Cardiac muscle cell (in vitro differentiated cells and primary cell): ENCODE measurements around the gene ZNF579. TPM values are rescaled to one million over a fixed set of nuclear protein-coding genes. Genes with fewer than 3 reads are reported as not detected.

Experiments used
- DNase-seq, 2 donors: peaks; one replicate each; pipeline versions ENCODE4 v3.0.0 to v3.0.0-alpha.2; 2010 to 2017; ENCODE audit warnings: low read depth in 1 of 2, low spot score in 1 of 2
- H3K27ac ChIP-seq: fragments of 200-600 bp; sonication (generic); 2 replicates; pipeline ENCODE4 v1.5.1; 2016
- H3K27me3 ChIP-seq: fragments of 200-600 bp; sonication (generic); 2 replicates; pipeline ENCODE4 v1.6.0; 2016; ENCODE audit warnings: control low read depth
- H3K36me3 ChIP-seq: fragments of 200-600 bp; sonication (generic); 2 replicates; pipeline ENCODE4 v1.5.1; 2016; ENCODE audit warnings: control low read depth
- H3K4me1 ChIP-seq: fragments of 200-600 bp; sonication (generic); 2 replicates; pipeline ENCODE4 v1.8.1; 2017; ENCODE audit warnings: low read depth, mild to moderate bottlenecking, mixed run types
- H3K4me3 ChIP-seq: fragments of 200-600 bp; sonication (generic); 2 replicates; pipeline ENCODE4 v1.5.1; 2016; ENCODE audit warnings: mild to moderate bottlenecking
- H3K9me3 ChIP-seq: fragments of 200-600 bp; sonication (generic); 2 replicates; pipeline ENCODE4 v1.5.1; 2017; ENCODE audit warnings: low read depth, mild to moderate bottlenecking, control low read depth
- polyA plus RNA-seq: library from polyadenylated mRNA; unstranded; fragments of >200 nt; fragmentation: Nextera tagmentation; extraction: Ambion mirVana; gene quantifications from 2 replicates; pipeline ENCODE4 v1.2.1, GENCODE V29; 2016
- total RNA-seq: library from RNA; depleted of rRNA; stranded (reverse); fragments of >200 nt; gene quantifications from 2 replicates; pipeline ENCODE4 v1.2.3, GENCODE V29; 2016
- TF ChIP-seq, protein P1 (sequence below): IDR thresholded peaks from 2 replicates; pipeline ENCODE4 v1.5.1; 2012; ENCODE audit warnings: low read depth, mild to moderate bottlenecking, low read length

Gene ZNF579
- total and polyA plus RNA-seq, 2 experiments from 2014 or later: 10.3 to 14.9 TPM

DNA sequence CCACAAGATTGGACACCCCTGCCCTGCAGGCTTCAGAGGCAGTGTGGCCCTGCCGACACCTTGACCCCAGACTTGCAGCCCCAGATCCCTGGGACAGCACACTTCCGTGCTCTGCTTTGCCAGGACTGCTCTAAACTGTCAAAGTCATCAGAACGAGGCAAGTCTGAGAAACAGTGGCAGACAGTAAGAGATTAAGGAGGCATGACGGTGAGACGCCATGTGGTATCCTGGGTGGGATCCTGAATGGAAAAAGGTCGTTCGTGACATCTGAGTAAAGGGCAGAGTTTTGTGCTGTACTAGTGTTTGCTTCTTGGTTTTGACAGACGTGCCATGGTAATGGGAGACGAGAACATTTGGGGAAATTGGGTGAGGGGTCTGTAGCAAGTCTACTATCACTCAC is 13.8 kb downstream of the ZNF579 start:
- peak overlapping the region; percentile 60 for H3K27ac ChIP-seq
- no peak for DNase-seq
- TF ChIP-seq, protein P1, sequence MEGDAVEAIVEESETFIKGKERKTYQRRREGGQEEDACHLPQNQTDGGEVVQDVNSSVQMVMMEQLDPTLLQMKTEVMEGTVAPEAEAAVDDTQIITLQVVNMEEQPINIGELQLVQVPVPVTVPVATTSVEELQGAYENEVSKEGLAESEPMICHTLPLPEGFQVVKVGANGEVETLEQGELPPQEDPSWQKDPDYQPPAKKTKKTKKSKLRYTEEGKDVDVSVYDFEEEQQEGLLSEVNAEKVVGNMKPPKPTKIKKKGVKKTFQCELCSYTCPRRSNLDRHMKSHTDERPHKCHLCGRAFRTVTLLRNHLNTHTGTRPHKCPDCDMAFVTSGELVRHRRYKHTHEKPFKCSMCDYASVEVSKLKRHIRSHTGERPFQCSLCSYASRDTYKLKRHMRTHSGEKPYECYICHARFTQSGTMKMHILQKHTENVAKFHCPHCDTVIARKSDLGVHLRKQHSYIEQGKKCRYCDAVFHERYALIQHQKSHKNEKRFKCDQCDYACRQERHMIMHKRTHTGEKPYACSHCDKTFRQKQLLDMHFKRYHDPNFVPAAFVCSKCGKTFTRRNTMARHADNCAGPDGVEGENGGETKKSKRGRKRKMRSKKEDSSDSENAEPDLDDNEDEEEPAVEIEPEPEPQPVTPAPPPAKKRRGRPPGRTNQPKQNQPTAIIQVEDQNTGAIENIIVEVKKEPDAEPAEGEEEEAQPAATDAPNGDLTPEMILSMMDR: no peak
- H3K36me3 ChIP-seq: no peaks in the 10 kb centered on the region
- H3K4me1 ChIP-seq: peaks cover 6% of the 10 kb centered on the region
- H3K4me3 ChIP-seq: no peak overlapping the region
- no peaks in the 10 kb centered on the region for H3K27me3 ChIP-seq
- H3K9me3 ChIP-seq: no peaks in the 10 kb centered on the region

DNA sequence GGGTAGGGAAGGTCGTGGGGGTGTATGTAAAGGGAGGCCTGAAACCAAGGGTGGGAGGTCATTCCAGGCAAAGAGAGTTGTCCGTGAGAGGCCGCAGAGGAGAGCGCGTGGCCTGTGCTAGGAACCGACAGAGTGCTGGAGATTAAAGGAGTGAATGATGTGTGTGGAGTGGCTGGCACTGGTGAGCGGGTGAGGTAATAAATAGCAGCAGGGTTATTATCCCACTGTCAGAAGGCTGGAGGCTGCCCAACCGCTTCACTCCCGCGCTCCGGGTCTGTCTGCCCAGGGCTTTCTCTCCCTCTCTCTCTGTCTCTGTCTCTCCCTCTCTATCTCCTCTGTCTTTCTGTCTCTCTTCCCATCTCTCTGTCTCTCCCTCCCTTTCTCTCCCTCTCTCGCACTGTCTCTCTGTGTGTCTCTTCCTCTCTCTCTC is 17.4 kb downstream of the ZNF579 start:
- Histone ChIP-seq H3K27me3 (no peaks in the 10 kb centered on the region), H3K9me3 (no peaks in the 10 kb centered on the region), H3K4me3 (no peak overlapping the region), H3K27ac (peak overlapping the region; percentile 73), H3K4me1 (peaks cover 6% of the 10 kb centered on the region), H3K36me3 (no peaks in the 10 kb centered on the region)
- DNase-seq: peak; percentile 66 to 69
- TF ChIP-seq, protein P1: no peak

DNA sequence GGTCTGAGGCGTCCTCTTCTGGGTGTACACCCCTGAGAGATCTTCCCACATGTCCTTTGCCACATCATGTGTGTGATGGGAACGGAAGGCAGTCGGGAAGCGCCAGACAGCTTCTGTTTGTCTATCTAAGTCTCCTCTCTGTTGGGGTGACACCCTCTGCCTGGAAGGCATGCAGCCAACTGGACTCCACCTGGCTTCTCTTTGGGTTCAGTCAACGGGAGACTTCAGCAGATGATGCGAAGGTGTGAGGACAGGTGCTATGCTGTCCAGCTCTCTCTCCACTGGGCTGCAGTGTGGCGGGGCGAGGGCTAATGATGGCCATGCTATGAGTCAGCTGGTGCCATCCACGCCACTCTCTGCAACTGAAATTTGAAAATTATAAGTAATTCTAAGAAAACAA is 21.0 kb downstream of the ZNF579 start:
- no peak for DNase-seq
- Histone ChIP-seq H3K4me3 (no peak overlapping the region), H3K4me1 (peaks cover 6% of the 10 kb centered on the region), H3K27ac (no peak overlapping the region), H3K36me3 (no peaks in the 10 kb centered on the region), H3K27me3 (no peaks in the 10 kb centered on the region), H3K9me3 (no peaks in the 10 kb centered on the region)
- TF ChIP-seq, protein P1: no peak

DNA sequence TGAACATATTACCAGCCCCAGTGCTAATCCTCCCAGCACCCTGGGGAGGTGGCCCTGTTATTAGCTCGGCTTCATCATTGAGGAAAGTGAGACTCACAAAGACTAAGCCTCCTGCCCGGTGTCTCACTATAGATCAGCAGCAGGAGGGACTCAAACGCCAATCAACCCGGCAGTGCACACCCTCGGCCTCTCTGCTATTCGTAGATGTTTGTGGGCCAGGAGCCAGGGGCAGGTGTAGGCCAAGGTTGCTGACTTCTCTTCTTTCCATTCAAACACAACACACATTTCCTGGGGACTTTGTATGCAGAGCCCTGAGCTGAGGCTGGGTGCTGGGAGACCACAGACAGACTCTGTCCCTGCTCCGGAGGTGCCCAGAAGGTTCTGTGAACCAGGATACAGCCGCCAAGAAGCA is 25.9 kb downstream of the ZNF579 start:
- Histone ChIP-seq H3K36me3 (no peaks in the 10 kb centered on the region), H3K9me3 (no peaks in the 10 kb centered on the region), H3K4me3 (no peak overlapping the region), H3K27ac (no peak overlapping the region), H3K27me3 (no peaks in the 10 kb centered on the region), H3K4me1 (peaks cover 6% of the 10 kb centered on the region)
- DNase-seq: no peak
- TF ChIP-seq, protein P1: no peak

DNA sequence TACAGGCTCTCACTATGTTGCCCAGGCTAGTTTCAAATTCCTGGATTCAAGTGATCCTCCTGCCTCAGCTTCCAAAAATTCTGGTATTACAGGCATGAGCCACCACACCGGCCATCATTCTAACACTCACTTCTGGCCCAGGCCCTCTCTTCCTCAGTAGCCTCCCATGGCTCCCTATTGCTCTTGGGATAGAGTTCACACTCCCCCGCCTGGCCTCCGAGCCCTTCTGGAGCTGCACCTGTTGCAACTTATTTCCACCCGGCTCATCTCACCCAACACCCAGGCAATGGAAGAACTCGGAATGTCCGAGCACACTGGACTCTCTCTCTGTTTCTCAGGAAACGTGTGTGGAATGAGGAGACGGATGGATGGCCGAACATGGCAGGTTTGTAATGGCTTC is 26.3 kb downstream of the ZNF579 start:
- DNase-seq: no peak
- Histone ChIP-seq H3K36me3 (no peaks in the 10 kb centered on the region), H3K4me1 (peaks cover 8% of the 10 kb centered on the region), H3K27me3 (no peaks in the 10 kb centered on the region), H3K27ac (no peak overlapping the region), H3K9me3 (no peaks in the 10 kb centered on the region), H3K4me3 (no peak overlapping the region)
- TF ChIP-seq, protein P1: no peak
